IMR-90 (cell line): ENCODE results near the gene FAM168B. TPM values are rescaled to one million over a fixed set of nuclear protein-coding genes. Genes with fewer than 3 reads are reported as not detected.

Source experiments
- ATAC-seq: fragments of 200-7000 bp; cut with Tn5 transposase; 2 replicates; pipeline ENCODE4 v1.9.1; 2020; ENCODE audit warnings: low read depth, mild to moderate bottlenecking, moderate library complexity
- BruUV-seq: library from RNA; stranded (reverse); fragments of 400-500 nt; replicated peaks from 2 replicates; lab custom pipeline; 2021; lab: Mats Ljungman, UMichigan
- CTCF ChIA-PET: fragments of 300-600 bp; formaldehyde crosslinking; extraction: SDS; loops from one replicate; lab custom pipeline; 2021; ENCODE audit warnings: antibody characterized with exemption; lab: Yijun Ruan, JAX
- POLR2A ChIA-PET: fragments of 300-600 bp; sonication (Branson Sonifier 250); formaldehyde crosslinking; loops from one replicate; lab custom pipeline; 2022; ENCODE audit warnings: antibody characterized with exemption; ENCODE audit not compliant: unreplicated experiment; lab: Charles Lee
- DNase-seq: peaks from one replicate; pipeline ENCODE4 v3.0.0; 2013
- H2AFZ ChIP-seq: replicated peaks from 2 replicates; pipeline ENCODE3; 2013; ENCODE audit warnings: low read length, mild to moderate bottlenecking; ENCODE audit not compliant: poor library complexity
- H2AK5ac ChIP-seq: 2 replicates; pipeline ENCODE4 v1.6.1; 2013; ENCODE audit warnings: low read depth, low read length, inconsistent platforms
- H2AK9ac ChIP-seq: replicated peaks from 2 replicates; pipeline ENCODE3; 2013; ENCODE audit warnings: mild to moderate bottlenecking, low read depth, low read length, moderate library complexity; ENCODE audit not compliant: poor library complexity
- H2BK120ac ChIP-seq: 2 replicates; pipeline ENCODE4 v1.6.1; 2013; ENCODE audit warnings: low read depth, low read length, inconsistent platforms
- H2BK15ac ChIP-seq: 3 replicates; pipeline ENCODE4 v1.6.1; 2013; ENCODE audit warnings: low read depth, low read length, inconsistent platforms
- H2BK20ac ChIP-seq: 2 replicates; pipeline ENCODE4 v1.6.1; 2013; ENCODE audit warnings: low read depth, mild to moderate bottlenecking, inconsistent platforms, low read length, moderate library complexity
- H2BK5ac ChIP-seq: 2 replicates; pipeline ENCODE4 v1.6.1; 2013; ENCODE audit warnings: mild to moderate bottlenecking, low read depth, low read length, inconsistent platforms; ENCODE audit not compliant: poor library complexity, severe bottlenecking
- H3K14ac ChIP-seq: replicated peaks from 2 replicates; pipeline ENCODE4 v1.6.1; 2013; ENCODE audit warnings: low read depth, low read length, inconsistent platforms
- H3K18ac ChIP-seq: 2 replicates; pipeline ENCODE4 v1.6.1; 2013; ENCODE audit warnings: low read depth, low read length, control low read depth
- H3K23ac ChIP-seq: 2 replicates; pipeline ENCODE4 v1.6.1; 2013; ENCODE audit warnings: low read depth, low read length, inconsistent platforms
- H3K27ac ChIP-seq: 2 replicates; pipeline ENCODE4 v1.5.1; 2013; ENCODE audit warnings: mild to moderate bottlenecking, control low read depth, low read length; ENCODE audit not compliant: insufficient read depth
- H3K27me3 ChIP-seq: 2 replicates; pipeline ENCODE4 v1.6.1; 2013; ENCODE audit warnings: low read length; ENCODE audit not compliant: control insufficient read depth, insufficient read depth
- H3K36me3 ChIP-seq: 2 replicates; pipeline ENCODE4 v1.6.1; 2013; ENCODE audit warnings: low read length, mixed read lengths; ENCODE audit not compliant: control insufficient read depth, insufficient read depth
- H3K4ac ChIP-seq: 2 replicates; pipeline ENCODE4 v1.6.1; 2013; ENCODE audit warnings: low read depth, low read length, inconsistent platforms
- H3K4me1 ChIP-seq: 2 replicates; pipeline ENCODE4 v1.6.1; 2013; ENCODE audit warnings: low read length, mixed read lengths; ENCODE audit not compliant: control insufficient read depth, insufficient read depth
- H3K4me2 ChIP-seq: 2 replicates; pipeline ENCODE4 v1.6.1; 2013; ENCODE audit warnings: low read depth, mild to moderate bottlenecking, control low read depth, low read length, moderate library complexity
- H3K4me3 ChIP-seq: 2 replicates; pipeline ENCODE4 v1.5.1; 2013; ENCODE audit warnings: low read depth, mild to moderate bottlenecking, control low read depth, low read length, moderate library complexity; ENCODE audit not compliant: insufficient read depth
- H3K56ac ChIP-seq: 2 replicates; pipeline ENCODE4 v1.6.1; 2013; ENCODE audit warnings: low read length, inconsistent platforms; ENCODE audit not compliant: insufficient read depth; ENCODE audit errors: extremely low read depth
- H3K79me1 ChIP-seq, 2 experiments: 2 replicates each; pipeline ENCODE4 v1.6.1; 2013; ENCODE audit warnings: low read length in 2 of 2, inconsistent platforms in 1 of 2, low read depth in 1 of 2
- H3K9ac ChIP-seq: 2 replicates; pipeline ENCODE4 v1.6.1; 2013; ENCODE audit warnings: low read depth, low read length, control low read depth
- H3K9me1 ChIP-seq: 2 replicates; pipeline ENCODE4 v1.6.1; 2013; ENCODE audit warnings: low read length, inconsistent platforms; ENCODE audit not compliant: insufficient read depth
- H3K9me3 ChIP-seq: 2 replicates; pipeline ENCODE4 v1.6.1; 2013; ENCODE audit warnings: low read length; ENCODE audit not compliant: control insufficient read depth, insufficient read depth
- H4K20me1 ChIP-seq: 2 replicates; pipeline ENCODE4 v1.6.1; 2013; ENCODE audit warnings: low read length, inconsistent platforms; ENCODE audit not compliant: insufficient read depth
- H4K5ac ChIP-seq: 2 replicates; pipeline ENCODE4 v1.6.1; 2013; ENCODE audit warnings: mild to moderate bottlenecking, low read depth, low read length, control low read depth
- H4K8ac ChIP-seq, 2 experiments: 2 replicates each; pipeline ENCODE4 v1.6.1; 2013; ENCODE audit warnings: low read depth in 2 of 2, low read length in 2 of 2, control low read depth in 1 of 2, inconsistent platforms in 1 of 2
- H4K91ac ChIP-seq: 2 replicates; pipeline ENCODE4 v1.6.1; 2013; ENCODE audit warnings: low read depth, low read length, inconsistent platforms; ENCODE audit not compliant: insufficient read depth
- BHLHE40 ChIP-seq: fragments of 150-350 bp; IDR thresholded peaks from 2 replicates; pipeline ENCODE4 v1.6.1; 2016; ENCODE audit warnings: mild to moderate bottlenecking, low read depth, low read length
- CEBPB ChIP-seq: IDR thresholded peaks from 2 replicates; pipeline ENCODE4 v1.6.1; 2012; ENCODE audit warnings: low read depth, low read length, improper control_type of control experiment
- CHD1 ChIP-seq: IDR thresholded peaks from 2 replicates; pipeline ENCODE4 v1.6.1; 2012; ENCODE audit warnings: low read depth, low read length, improper control_type of control experiment
- CTCF ChIP-seq: conservative IDR thresholded peaks from 2 replicates; pipeline ENCODE4 v1.5.1; 2012; ENCODE audit warnings: mild to moderate bottlenecking, low read depth, low read length, improper control_type of control experiment
- ELK1 ChIP-seq: fragments of 150-350 bp; IDR thresholded peaks from 2 replicates; pipeline ENCODE4 v1.6.1; 2016; ENCODE audit warnings: low read depth, mild to moderate bottlenecking, low read length, moderate library complexity, borderline replicate concordance
- FOS ChIP-seq: fragments of 150-350 bp; IDR thresholded peaks from 2 replicates; pipeline ENCODE4 v1.6.1; 2016; ENCODE audit warnings: low read depth, low read length
- MAFK ChIP-seq: IDR thresholded peaks from 2 replicates; pipeline ENCODE4 v1.6.1; 2012; ENCODE audit warnings: low read depth, low read length, improper control_type of control experiment
- MAZ ChIP-seq: IDR thresholded peaks from 2 replicates; pipeline ENCODE4 v1.6.1; 2012; ENCODE audit warnings: low read depth, mild to moderate bottlenecking, low read length, improper control_type of control experiment, moderate library complexity, borderline replicate concordance
- MXI1 ChIP-seq: IDR thresholded peaks from 2 replicates; pipeline ENCODE4 v1.6.1; 2012; ENCODE audit warnings: low read depth, mild to moderate bottlenecking, low read length, moderate library complexity, borderline replicate concordance
- NFE2L2 ChIP-seq: fragments of 150-350 bp; IDR thresholded peaks from 2 replicates; pipeline ENCODE4 v1.6.1; 2016; ENCODE audit warnings: low read depth, mild to moderate bottlenecking, low read length
- POLR2A ChIP-seq: IDR thresholded peaks from 2 replicates; pipeline ENCODE4 v1.6.1; 2012; ENCODE audit warnings: mild to moderate bottlenecking, low read depth, low read length
- RAD21 ChIP-seq: IDR thresholded peaks from 2 replicates; pipeline ENCODE4 v1.6.1; 2012; ENCODE audit warnings: low read length, improper control_type of control experiment
- RCOR1 ChIP-seq: IDR thresholded peaks from 2 replicates; pipeline ENCODE4 v1.6.1; 2012; ENCODE audit warnings: mild to moderate bottlenecking, low read length, improper control_type of control experiment; ENCODE audit not compliant: insufficient replicate concordance
- RFX5 ChIP-seq: IDR thresholded peaks from 2 replicates; pipeline ENCODE4 v1.8.0; 2012; ENCODE audit warnings: low read depth, mild to moderate bottlenecking, low read length, moderate library complexity
- SMC3 ChIP-seq: fragments of 150-350 bp; IDR thresholded peaks from 2 replicates; pipeline ENCODE4 v1.6.1; 2016; ENCODE audit warnings: low read depth, mild to moderate bottlenecking, antibody characterized with exemption, low read length, moderate library complexity
- WGBS, 2 experiments: methylation state at CpG; one replicate each; pipeline versions ENCODE4 v1.1.5 to v1.1.7; 2013; ENCODE audit warnings: missing lambda C conversion rate in 2 of 2; ENCODE audit not compliant: insufficient read length in 1 of 2; ENCODE audit errors: extremely low coverage in 2 of 2; 5-methylcytosine and 5-hydroxymethylcytosine counted together
- dilution Hi-C: fragments of 300-500 bp; cut with HindIII; formaldehyde crosslinking; loops from one replicate; pipeline ENCODE4 v1.14.3; 2018; ENCODE audit warnings: low sequenced_read_pairs; ENCODE audit not compliant: unreplicated experiment
- in situ Hi-C: fragments of 300-500 bp; cut with MboI; formaldehyde crosslinking; loops from 3 replicates; pipeline ENCODE4 v1.14.3; 2019; ENCODE audit warnings: low sequenced_read_pairs, inconsistent platforms, mixed read lengths
- intact Hi-C: fragments of 100-400 bp; cut with micrococcal nuclease; formaldehyde crosslinking; loops from 2 replicates; pipeline ENCODE4 v1.10.0; 2022
- polyA plus RNA-seq, 3 experiments: library from polyadenylated mRNA; depleted of rRNA; stranded (reverse); fragments of >200 nt; gene quantifications; 2 replicates each; pipeline ENCODE4 v1.2.3, GENCODE V29; 2012; ENCODE audit warnings: low replicate concordance in 1 of 3
- total RNA-seq: library from RNA; depleted of rRNA; stranded (reverse); fragments of >200 nt; gene quantifications from 2 replicates; pipeline ENCODE4 v1.2.3, GENCODE V29; 2012
- TF ChIP-seq, protein P1 (sequence below): fragments of 150-350 bp; IDR thresholded peaks from 2 replicates; pipeline ENCODE4 v1.6.1; 2017; ENCODE audit warnings: mild to moderate bottlenecking, antibody characterized with exemption, low read length, low read depth

The FAM168B gene
- total and polyA plus RNA-seq, 2 of the 4 experiments (the other 2 are of a cell fraction): 76.4 to 106 TPM

DNA sequence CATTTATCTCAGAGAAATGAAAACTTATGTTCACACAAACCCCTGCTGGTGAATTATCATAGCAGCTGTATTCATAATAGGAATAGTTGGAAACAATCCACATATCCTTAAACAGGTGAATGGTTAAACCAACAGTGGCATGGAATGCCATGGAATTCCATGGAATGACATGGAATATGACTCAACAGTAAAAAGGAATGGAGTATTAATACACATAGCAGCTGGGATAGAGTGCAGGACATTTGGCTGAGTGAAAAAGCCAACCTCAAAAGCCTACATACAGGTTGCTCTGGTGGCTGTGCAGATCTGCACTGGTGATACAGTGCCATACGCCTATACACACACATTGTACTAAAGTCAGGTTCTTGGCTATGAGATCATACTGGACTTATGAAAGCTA, 69.5 kb downstream of the FAM168B start:
- H4K5ac ChIP-seq: no peak overlapping the region
- no peaks in the 10 kb centered on the region; the same call in 1 of the 2 replicates for H3K27me3 ChIP-seq
- no CpG with 5 or more reads among the region's 1 CpG for WGBS, 2 experiments
- no peak overlapping the region for H2BK5ac ChIP-seq
- H3K4ac ChIP-seq: no peak overlapping the region
- no peak overlapping the region for H2BK15ac ChIP-seq
- H2BK120ac ChIP-seq: no peak overlapping the region
- H3K36me3 ChIP-seq: no peaks in the 10 kb centered on the region
- ChIA-PET CTCF (no interaction called here), POLR2A (no interaction called here)
- H3K56ac ChIP-seq: no peak overlapping the region
- dilution Hi-C loops: no loop called here
- no peak overlapping the region for H2BK20ac ChIP-seq
- no peak overlapping the region for H3K4me3 ChIP-seq
- H3K14ac ChIP-seq: no peak overlapping the region
- H3K4me1 ChIP-seq: no peaks in the 10 kb centered on the region
- ATAC-seq (no peak), DNase-seq (no peak)
- no peak overlapping the region for H2AK5ac ChIP-seq
- H3K9me3 ChIP-seq: peaks cover 6% of the 10 kb centered on the region; the same call in 1 of the 2 replicates
- no peak overlapping the region for H3K4me2 ChIP-seq
- no TSS peak for BruUV-seq
- H2AFZ ChIP-seq: no peak overlapping the region
- no peak overlapping the region for H4K91ac ChIP-seq
- H3K9ac ChIP-seq: no peak overlapping the region
- intact Hi-C loops: no loop called here
- H3K18ac ChIP-seq: no peak overlapping the region
- no peak overlapping the region for H2AK9ac ChIP-seq
- H4K20me1 ChIP-seq: no peaks in the 10 kb centered on the region
- no peak overlapping the region for H3K27ac ChIP-seq
- H3K23ac ChIP-seq: no peak overlapping the region
- no peaks in the 10 kb centered on the region for H3K9me1 ChIP-seq
- H3K79me1 ChIP-seq: no peaks in the 10 kb centered on the region
- in situ Hi-C loops: no loop called here
- H4K8ac ChIP-seq: no peak overlapping the region
- TF ChIP-seq RCOR1 (no peak), CTCF (no peak), MAFK (no peak), ELK1 (no peak), NFE2L2 (no peak), BHLHE40 (no peak), MXI1 (no peak), CEBPB (no peak), MAZ (no peak), RAD21 (no peak), RFX5 (no peak), FOS (no peak), SMC3 (no peak), CHD1 (no peak), POLR2A (no peak)
- TF ChIP-seq, protein P1, sequence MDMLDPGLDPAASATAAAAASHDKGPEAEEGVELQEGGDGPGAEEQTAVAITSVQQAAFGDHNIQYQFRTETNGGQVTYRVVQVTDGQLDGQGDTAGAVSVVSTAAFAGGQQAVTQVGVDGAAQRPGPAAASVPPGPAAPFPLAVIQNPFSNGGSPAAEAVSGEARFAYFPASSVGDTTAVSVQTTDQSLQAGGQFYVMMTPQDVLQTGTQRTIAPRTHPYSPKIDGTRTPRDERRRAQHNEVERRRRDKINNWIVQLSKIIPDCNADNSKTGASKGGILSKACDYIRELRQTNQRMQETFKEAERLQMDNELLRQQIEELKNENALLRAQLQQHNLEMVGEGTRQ: no peak
